Stimulated activated CD4-positive, alpha-beta T cell treated with anti-CD3 and anti-CD28 coated beads, Interleukin-1b, Interleukin-23, amount 100 ng/mL, for 24 hours (primary cell): ENCODE measurements around the gene NBL1.

Experiments used
- DNase-seq, 4 experiments: peaks; one replicate each; pipeline ENCODE4 v3.0.0-alpha.2; 2020; ENCODE audit warnings: low read depth in 4 of 4, low spot score in 1 of 4

NBL1 gene

GRCh38 chr1:19665496-19666465, 21.7 kb downstream of the NBL1 start:
- no peak for DNase-seq

DNA sequence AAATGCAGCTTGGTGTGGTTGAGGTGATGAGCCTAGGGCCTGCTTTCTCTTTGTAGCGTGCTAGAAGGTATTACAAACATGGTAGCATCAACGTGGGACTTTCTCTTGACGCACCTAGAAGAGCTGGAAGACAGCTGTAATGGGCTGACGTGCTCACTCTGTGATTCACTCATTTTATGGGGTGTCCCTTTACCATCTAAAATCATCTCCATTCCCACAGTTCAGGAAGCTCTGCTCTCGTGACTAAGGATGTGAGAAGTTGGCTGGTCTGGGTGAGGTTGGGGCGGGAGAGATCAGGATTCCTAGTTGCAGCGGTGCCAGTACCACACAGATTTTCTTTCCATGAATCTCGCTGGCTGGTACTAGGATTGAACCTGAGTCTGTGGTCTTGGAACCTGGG, 24.8 kb downstream of the NBL1 start:
- no peak for DNase-seq

DNA sequence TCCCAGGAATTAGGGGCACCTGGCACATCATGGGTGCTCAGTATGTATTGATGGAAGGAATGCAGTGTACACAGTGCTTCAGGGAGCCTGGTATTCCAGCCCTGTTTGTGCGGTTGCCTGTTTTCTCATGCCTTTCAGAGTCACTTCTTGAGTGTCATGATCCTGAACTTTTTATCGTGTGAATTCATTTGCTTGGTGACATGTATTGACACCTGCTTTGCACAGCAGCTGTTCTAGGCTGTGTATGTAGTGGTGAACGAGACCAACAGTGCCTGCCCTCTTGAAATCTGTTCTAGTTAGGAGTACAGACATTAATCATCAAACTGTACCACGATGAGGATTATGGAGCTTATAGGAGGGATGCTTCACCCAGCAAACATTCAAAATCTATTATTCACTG, 26.7 kb downstream of the NBL1 start:
- no peak for DNase-seq

- DNase-seq, result no peak
Observed at GRCh38 chr1:19672237-19672636, 28.1 kb downstream of the NBL1 start.

GRCh38 chr1:19675797-19676196, 31.7 kb downstream of the NBL1 start:
- DNase-seq, result no peak

- no peak for DNase-seq
Observed at GRCh38 chr1:19676438-19676922, 32.4 kb downstream of the NBL1 start.

DNA sequence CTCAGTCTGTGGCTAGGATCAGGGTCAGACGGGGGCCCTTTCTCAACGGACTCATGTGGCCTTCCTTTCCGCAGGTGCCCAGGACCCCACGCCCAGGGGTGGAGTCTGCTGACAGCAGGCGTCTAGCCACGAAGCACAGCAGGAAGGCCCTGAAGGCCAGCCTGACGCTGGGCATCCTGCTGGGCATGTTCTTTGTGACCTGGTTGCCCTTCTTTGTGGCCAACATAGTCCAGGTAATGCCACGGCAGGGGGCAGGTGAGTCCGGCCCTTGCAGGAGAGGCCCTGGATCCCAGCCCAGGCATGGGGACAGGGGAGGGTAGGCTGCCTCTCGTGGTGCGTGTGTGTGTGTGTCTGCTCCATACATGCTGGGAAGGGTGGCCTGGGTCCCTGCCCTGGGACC, 34.4 kb downstream of the NBL1 start:
- no peak for DNase-seq

DNA sequence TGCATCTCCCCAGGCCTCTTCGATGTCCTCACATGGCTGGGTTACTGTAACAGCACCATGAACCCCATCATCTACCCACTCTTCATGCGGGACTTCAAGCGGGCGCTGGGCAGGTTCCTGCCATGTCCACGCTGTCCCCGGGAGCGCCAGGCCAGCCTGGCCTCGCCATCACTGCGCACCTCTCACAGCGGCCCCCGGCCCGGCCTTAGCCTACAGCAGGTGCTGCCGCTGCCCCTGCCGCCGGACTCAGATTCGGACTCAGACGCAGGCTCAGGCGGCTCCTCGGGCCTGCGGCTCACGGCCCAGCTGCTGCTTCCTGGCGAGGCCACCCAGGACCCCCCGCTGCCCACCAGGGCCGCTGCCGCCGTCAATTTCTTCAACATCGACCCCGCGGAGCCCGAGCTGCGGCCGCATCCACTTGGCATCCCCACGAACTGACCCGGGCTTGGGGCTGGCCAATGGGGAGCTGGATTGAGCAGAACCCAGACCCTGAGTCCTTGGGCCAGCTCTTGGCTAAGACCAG, 34.9 kb downstream of the NBL1 start:
- no peak for DNase-seq

DNA sequence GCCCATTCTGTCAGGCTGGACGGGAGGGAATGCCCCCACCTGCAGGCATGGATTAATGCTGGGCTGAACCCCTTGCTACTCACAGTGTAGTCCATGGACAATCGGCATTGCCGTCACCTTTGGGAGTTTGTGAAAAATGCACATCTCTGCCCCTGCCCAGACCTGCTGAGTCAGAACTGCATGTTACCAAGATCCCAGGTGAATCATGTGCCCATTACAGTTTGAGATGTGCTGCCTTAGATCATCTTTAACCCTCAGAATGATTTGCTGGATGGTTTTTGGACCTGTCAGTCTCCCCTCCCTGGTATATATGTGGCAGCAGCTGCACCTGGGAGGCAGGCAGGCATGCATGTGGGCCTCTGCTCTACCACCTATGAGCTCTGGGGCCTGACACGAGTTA, 35.6 kb downstream of the NBL1 start:
- no peak for DNase-seq

DNA sequence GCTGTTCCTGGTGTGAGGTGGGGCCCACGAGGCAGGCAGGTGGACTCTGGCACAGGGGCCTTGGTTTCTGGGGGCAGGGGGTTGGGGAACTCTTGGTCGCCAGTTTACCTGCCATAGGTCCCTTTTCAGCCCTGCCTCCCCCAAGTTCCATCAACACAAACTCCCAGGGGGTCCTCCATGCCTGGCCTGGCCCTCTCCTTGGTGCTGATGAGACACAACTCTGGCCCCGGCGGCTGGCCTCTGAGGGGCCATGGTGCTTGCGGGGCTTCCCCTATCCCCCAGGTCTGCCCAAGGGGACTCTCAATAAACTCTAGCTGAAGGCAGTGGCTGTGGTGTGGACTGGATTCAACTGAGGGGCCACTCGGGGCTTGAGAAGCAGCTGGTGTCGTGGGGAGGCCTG, 36.5 kb downstream of the NBL1 start:
- no peak for DNase-seq

DNA sequence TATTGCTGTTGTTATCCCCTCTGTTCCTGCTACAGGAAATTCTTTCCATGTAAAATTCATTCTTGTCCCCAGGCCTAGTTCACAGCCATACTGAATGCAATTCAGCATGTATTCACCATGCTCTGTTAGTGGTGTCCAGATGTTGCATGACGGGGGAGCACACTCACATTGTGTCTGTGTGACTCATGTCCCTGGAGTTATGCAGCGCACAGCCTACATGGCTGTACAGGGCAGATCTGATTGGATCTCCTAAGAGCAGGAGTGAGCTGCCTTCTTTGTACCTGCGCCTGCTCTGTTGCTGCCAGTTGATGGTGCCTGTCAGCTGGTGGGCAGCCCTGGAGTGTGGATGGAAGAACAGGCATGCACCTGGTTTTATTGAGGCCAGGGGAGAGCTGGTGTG, 38.1 kb downstream of the NBL1 start:
- DNase-seq, result no peak

- no peak for DNase-seq
Observed at GRCh38 chr1:19682901-19683300, 38.8 kb downstream of the NBL1 start.

- DNase-seq, result no peak
Observed at GRCh38 chr1:19683351-19683750, 39.2 kb downstream of the NBL1 start.

DNA sequence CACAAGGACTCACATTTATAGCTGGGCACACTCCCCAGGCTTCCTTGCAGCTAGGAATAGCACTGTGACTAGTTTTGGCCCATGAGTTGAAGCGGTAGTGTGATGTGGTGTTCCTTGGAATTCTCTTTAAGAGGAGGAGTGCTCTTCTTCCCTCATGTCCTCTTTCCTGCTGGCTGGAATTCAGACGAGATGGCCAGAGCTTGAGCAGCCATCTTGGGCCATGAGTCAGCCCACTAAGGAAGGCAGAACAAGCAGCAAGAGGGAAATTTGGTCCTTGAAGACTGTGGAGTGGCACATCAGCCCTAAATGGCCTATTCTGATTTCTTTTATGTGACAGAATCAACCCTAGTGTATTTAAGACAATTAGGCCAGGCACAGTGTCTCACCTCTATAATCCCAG, 40.6 kb downstream of the NBL1 start:
- no peak for DNase-seq

GRCh38 chr1:19685994-19686393, 41.9 kb downstream of the NBL1 start:
- DNase-seq, result no peak

DNA sequence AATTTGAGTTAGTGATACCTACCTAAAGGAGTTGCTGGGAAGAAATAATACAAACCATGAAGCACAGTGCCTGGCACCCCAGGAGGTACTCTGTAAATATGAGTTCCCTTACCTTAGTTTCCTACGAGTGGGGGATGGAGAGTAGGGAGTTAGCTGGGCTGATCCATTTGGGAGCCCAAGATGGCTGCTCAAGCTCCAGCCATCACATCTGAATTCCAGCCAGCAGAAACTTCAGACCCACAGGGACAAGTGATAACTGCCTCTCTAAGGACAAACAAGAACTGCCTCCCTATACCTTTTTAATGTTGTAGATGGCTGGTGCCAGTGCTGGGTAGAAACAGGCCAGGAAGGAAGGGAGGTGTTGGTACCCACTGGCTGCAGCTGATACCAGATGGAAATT, 43.3 kb downstream of the NBL1 start:
- no peak for DNase-seq

GRCh38 chr1:19688041-19688842, 44.1 kb downstream of the NBL1 start:
- no peak for DNase-seq

DNA sequence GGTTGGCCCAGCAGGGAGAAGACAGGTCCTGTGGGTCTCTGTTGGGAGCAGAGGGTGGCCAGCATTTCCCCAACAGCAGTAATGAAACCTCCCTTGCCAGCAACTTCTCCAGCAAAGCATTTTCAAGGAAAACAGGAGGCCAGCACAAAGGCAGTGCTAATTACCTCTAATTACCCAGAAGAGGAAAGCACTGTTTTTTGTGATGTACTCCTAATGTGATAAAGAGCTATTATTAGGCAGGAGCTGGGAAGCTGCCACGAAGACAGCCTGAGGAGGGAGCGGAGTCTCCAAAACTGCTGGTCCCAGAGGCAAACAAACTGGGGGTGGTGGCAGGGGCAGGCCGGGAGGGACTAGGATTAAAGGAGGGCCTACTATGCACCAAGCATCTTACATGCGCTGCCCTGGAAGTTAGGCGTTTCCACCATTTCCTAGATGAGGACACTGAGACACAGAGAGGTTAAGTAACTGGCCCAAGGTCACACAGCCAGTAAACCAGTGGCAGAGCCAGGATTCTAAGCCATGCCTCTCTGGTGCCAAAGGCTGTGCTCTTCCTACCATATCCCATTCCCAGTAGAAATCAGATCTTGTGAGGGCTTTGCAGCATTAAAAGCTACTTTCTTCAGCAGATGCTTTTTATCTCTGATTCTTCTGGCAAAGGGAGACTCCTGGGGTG, 45.1 kb downstream of the NBL1 start:
- no peak for DNase-seq

DNA sequence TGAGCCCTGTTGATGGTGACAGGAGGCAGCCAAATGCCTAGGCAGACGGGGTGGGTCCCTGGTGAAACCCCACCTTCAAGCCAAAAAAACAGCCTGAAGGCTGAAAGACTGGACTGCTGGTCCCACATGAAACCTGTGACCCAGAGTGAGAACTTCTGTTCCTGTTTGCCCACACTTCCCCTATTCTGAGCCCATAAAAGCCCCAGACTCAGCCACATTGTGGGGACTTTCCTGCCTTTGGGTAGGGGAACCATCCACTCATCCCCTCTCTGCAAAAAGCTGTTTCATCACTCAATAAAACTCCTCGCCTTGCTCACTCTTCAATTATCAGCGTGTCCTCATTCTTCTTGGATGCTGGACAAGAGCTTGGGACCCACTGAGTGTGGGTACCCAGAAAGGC, 45.7 kb downstream of the NBL1 start:
- DNase-seq, result no peak

GRCh38 chr1:19690342-19690741, 46.2 kb downstream of the NBL1 start:
- no peak for DNase-seq

GRCh38 chr1:19694298-19694697, 50.2 kb downstream of the NBL1 start:
- no peak for DNase-seq
